Endothelial cell (in vitro differentiated cells): ENCODE results near the gene ZNF646. TPM values are rescaled to one million over a fixed set of nuclear protein-coding genes. Genes with fewer than 3 reads are reported as not detected.

Source experiments
- DNase-seq: peaks from one replicate; pipeline ENCODE4 v3.0.0; 2021; ENCODE audit warnings: low spot score
- H3K27ac Mint-ChIP-seq: one replicate; pipeline ENCODE4 v1.8.0; 2021; ENCODE audit warnings: mixed read lengths, inconsistent platforms; ENCODE audit not compliant: unreplicated experiment
- H3K27me3 Mint-ChIP-seq: one replicate; pipeline ENCODE4 v1.8.0; 2021; ENCODE audit warnings: mild to moderate bottlenecking, moderate library complexity, mixed read lengths, inconsistent platforms; ENCODE audit not compliant: unreplicated experiment
- H3K36me3 Mint-ChIP-seq: one replicate; pipeline ENCODE4 v1.8.0; 2021; ENCODE audit warnings: mild to moderate bottlenecking, low read depth, mixed read lengths, inconsistent platforms; ENCODE audit not compliant: unreplicated experiment
- H3K4me1 Mint-ChIP-seq: one replicate; pipeline ENCODE4 v1.8.0; 2021; ENCODE audit warnings: mild to moderate bottlenecking, mixed read lengths, inconsistent platforms; ENCODE audit not compliant: unreplicated experiment
- H3K4me3 Mint-ChIP-seq: one replicate; pipeline ENCODE4 v1.8.0; 2021; ENCODE audit warnings: mild to moderate bottlenecking, mixed read lengths, inconsistent platforms; ENCODE audit not compliant: unreplicated experiment
- H3K9me3 Mint-ChIP-seq: one replicate; pipeline ENCODE4 v1.8.0; 2021; ENCODE audit warnings: mixed read lengths, inconsistent platforms; ENCODE audit not compliant: unreplicated experiment
- total RNA-seq: library from RNA; stranded (reverse); fragmentation: NEBNext Ultra II Directional; extraction: Animal tissue kit (Norgen Biotek cat#: 25700); gene quantifications from one replicate; pipeline ENCODE4 v1.2.1, GENCODE V29; 2021; ENCODE audit not compliant: unreplicated experiment
- TF ChIP-seq, protein P1 (sequence below): fragments of 200-600 bp; sonication (generic); IDR thresholded peaks from one replicate; pipeline ENCODE4 v1.5.0; 2021; ENCODE audit warnings: antibody characterized with exemption; ENCODE audit not compliant: unreplicated experiment

ZNF646 gene
- total RNA-seq, 1 donor from 2014 or later, result 25.5 TPM

DNA sequence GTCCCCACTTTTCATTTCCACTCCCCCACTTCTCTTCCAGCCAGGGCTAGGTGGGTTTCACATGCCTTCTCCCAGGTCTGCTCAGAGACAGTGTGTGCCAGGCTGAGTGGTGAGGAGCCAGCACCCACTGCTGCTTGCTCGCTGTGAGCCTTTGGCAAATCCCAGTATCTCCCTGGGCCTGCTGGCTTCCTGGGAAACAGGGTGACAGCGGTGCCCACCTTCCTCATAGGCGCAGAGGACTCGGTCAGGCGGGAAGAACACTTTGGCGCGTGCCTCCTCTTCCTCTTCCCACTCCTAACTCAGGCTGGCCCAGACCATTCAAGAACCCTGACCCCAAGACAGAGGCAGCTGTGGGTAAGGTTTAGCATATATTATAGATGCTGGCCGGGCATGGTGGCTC lies 15.0 kb downstream of the ZNF646 start:
- H3K27ac Mint-ChIP-seq, result no peak overlapping the region
- no peaks in the 10 kb centered on the region for H3K9me3 Mint-ChIP-seq
- H3K36me3 Mint-ChIP-seq, result peaks cover 7% of the 10 kb centered on the region
- H3K4me1 Mint-ChIP-seq, result peaks cover 4% of the 10 kb centered on the region
- peaks cover 28% of the 10 kb centered on the region for H3K27me3 Mint-ChIP-seq
- no peak for DNase-seq
- H3K4me3 Mint-ChIP-seq, result peak overlapping the region; percentile 47
- TF ChIP-seq, protein P1, sequence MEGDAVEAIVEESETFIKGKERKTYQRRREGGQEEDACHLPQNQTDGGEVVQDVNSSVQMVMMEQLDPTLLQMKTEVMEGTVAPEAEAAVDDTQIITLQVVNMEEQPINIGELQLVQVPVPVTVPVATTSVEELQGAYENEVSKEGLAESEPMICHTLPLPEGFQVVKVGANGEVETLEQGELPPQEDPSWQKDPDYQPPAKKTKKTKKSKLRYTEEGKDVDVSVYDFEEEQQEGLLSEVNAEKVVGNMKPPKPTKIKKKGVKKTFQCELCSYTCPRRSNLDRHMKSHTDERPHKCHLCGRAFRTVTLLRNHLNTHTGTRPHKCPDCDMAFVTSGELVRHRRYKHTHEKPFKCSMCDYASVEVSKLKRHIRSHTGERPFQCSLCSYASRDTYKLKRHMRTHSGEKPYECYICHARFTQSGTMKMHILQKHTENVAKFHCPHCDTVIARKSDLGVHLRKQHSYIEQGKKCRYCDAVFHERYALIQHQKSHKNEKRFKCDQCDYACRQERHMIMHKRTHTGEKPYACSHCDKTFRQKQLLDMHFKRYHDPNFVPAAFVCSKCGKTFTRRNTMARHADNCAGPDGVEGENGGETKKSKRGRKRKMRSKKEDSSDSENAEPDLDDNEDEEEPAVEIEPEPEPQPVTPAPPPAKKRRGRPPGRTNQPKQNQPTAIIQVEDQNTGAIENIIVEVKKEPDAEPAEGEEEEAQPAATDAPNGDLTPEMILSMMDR, result no peak

DNA sequence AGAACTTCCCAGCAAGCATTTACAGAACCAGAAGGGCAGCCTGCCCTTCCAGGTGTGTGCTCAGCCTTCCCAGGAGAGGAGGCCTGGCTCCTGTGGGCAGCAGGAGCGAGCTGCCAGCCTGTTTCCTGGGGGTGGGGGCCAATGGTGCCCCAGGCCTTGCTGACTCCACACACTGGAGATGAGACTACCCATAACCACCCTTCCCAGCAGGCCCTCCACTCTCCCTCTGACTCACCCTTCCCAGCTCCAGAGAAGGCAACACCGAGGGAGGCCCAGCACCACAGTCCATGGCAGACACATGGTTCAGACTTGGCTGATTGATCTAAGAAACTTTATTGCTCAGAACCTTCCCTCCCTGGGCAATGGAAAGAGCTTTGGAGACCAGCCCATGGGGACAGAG lies 16.3 kb downstream of the ZNF646 start:
- H3K9me3 Mint-ChIP-seq, result no peaks in the 10 kb centered on the region
- peaks cover 8% of the 10 kb centered on the region for H3K4me1 Mint-ChIP-seq
- TF ChIP-seq, protein P1, result no peak
- H3K36me3 Mint-ChIP-seq, result peaks cover 8% of the 10 kb centered on the region
- peak overlapping the region; percentile 69 for H3K4me3 Mint-ChIP-seq
- H3K27me3 Mint-ChIP-seq, result peaks cover 31% of the 10 kb centered on the region
- DNase-seq, result no peak
- H3K27ac Mint-ChIP-seq, result no peak overlapping the region

DNA sequence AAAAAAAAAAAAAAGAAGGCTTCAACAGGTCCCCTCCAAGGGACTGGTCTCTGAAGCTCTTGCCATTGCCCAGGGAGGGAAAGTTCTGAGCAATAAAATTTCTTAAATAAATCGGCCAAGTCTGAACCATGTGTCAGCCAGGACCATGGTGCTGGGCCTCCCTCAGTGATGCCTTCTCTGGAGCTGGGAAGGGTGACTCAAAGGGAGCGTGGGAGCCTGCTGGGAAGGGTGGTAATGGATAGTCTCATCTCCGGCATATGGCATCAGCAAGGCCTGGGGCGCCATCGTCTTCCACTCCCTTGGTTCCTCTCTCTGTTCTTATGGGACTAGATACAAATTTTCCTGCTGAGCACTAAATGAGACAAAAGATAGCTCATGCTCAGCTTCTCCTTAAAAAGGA lies 18.1 kb downstream of the ZNF646 start:
- peak overlapping the region; percentile 37 for H3K4me3 Mint-ChIP-seq
- H3K36me3 Mint-ChIP-seq, result peaks cover 10% of the 10 kb centered on the region
- DNase-seq, result no peak
- TF ChIP-seq, protein P1, result no peak
- peaks cover 28% of the 10 kb centered on the region for H3K27me3 Mint-ChIP-seq
- peaks cover 11% of the 10 kb centered on the region for H3K4me1 Mint-ChIP-seq
- no peaks in the 10 kb centered on the region for H3K9me3 Mint-ChIP-seq
- peak overlapping the region; percentile 57 for H3K27ac Mint-ChIP-seq

DNA sequence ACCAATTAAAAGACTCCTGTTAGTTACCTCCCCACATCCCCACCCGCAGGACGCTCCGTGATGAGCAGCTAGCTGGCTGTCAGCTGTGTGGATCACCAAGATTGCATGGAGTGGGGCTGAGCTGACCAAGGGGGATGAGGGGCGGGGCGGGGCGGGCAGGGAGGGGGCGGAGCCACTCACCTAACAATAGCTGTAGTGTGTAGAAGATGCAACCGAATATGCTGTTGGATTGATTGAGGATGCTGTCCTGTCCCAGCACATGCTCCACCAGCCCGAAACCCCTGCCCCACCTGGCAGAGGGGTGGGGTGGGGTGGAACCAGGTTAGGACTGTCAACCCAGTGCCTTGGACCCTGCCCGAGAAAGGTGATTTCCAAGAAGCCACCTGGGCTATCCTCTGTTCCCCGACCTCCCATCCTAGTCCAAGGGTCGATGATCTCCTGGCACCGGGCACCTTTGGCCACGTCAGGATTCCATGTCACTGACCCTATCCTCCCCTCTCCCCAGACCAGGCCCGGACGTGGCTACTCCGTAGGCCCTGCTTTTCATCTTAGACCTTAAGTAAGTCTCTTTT lies 19.0 kb downstream of the ZNF646 start:
- no peak overlapping the region for H3K27ac Mint-ChIP-seq
- no peaks in the 10 kb centered on the region for H3K9me3 Mint-ChIP-seq
- H3K36me3 Mint-ChIP-seq, result peaks cover 10% of the 10 kb centered on the region
- TF ChIP-seq, protein P1, result no peak
- DNase-seq, result no peak
- H3K4me1 Mint-ChIP-seq, result peaks cover 11% of the 10 kb centered on the region
- H3K4me3 Mint-ChIP-seq, result peak overlapping the region; percentile 37
- peaks cover 26% of the 10 kb centered on the region for H3K27me3 Mint-ChIP-seq

DNA sequence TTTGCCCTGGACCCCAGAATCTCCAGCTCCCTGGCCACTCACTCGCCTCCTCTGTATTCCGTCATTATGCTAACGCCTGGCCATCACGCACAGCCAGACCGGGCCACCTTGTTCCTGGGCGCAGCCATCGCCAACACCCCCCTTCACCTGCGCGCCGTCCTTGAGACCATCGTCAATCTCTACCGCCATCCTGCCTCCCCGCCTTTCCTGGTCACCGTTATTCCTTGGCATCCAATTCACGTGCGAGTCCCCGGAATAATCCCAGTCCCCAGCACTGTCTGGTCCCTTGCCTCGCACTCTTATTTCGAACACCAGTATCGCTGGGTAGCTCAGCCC lies 19.8 kb downstream of the ZNF646 start:
- peaks cover 10% of the 10 kb centered on the region for H3K36me3 Mint-ChIP-seq
- H3K27ac Mint-ChIP-seq, result peak overlapping the region; percentile 21

More for the DNA sequence above, 19.8 kb downstream of the ZNF646 start:
- TF ChIP-seq, protein P1, result no peak
- H3K4me1 Mint-ChIP-seq, result peaks cover 11% of the 10 kb centered on the region
- H3K4me3 Mint-ChIP-seq, result peak overlapping the region; percentile 94
- H3K9me3 Mint-ChIP-seq, result no peaks in the 10 kb centered on the region
- peaks cover 26% of the 10 kb centered on the region for H3K27me3 Mint-ChIP-seq
- no peak for DNase-seq
